Smooth muscle cell (in vitro differentiated cells): Measurements from ENCODE around the gene LMOD2. TPM values are rescaled to one million over a fixed set of nuclear protein-coding genes. Genes with fewer than 3 reads are reported as not detected.

Experiments
- DNase-seq: peaks from one replicate; lab custom pipeline; 2025; ENCODE audit not compliant: unreplicated experiment; lab: John Stamatoyannopoulos, UW
- H2AFZ ChIP-seq: fragments of 200-600 bp; sonication (generic); 2 replicates; pipeline ENCODE4 v1.6.0; 2016; ENCODE audit warnings: antibody characterized with exemption, low read depth, mild to moderate bottlenecking
- H3F3A ChIP-seq: fragments of 200-600 bp; sonication (generic); 2 replicates; pipeline ENCODE4 v1.6.0; 2017; ENCODE audit warnings: antibody characterized with exemption, low read depth
- H3K27ac ChIP-seq: fragments of 200-600 bp; sonication (generic); 2 replicates; pipeline ENCODE4 v1.5.1; 2016; ENCODE audit warnings: low read depth, mild to moderate bottlenecking
- H3K27me3 ChIP-seq: fragments of 200-600 bp; sonication (generic); 2 replicates; pipeline ENCODE4 v1.6.1; 2016; ENCODE audit warnings: low read depth, mild to moderate bottlenecking
- H3K36me3 ChIP-seq: fragments of 200-600 bp; sonication (generic); 2 replicates; pipeline ENCODE4 v1.5.1; 2016; ENCODE audit warnings: low read depth
- H3K4me1 ChIP-seq: fragments of 200-600 bp; sonication (generic); 2 replicates; pipeline ENCODE4 v1.5.1; 2016; ENCODE audit warnings: low read depth
- H3K4me2 ChIP-seq: fragments of 200-600 bp; sonication (generic); 2 replicates; pipeline ENCODE4 v1.6.0; 2016; ENCODE audit warnings: mild to moderate bottlenecking
- H3K4me3 ChIP-seq: fragments of 200-600 bp; sonication (generic); 2 replicates; pipeline ENCODE4 v1.5.1; 2016; ENCODE audit warnings: mild to moderate bottlenecking
- H3K79me2 ChIP-seq: fragments of 200-600 bp; sonication (generic); 2 replicates; pipeline ENCODE4 v1.6.0; 2016; ENCODE audit warnings: low read depth, mild to moderate bottlenecking
- H3K9ac ChIP-seq: fragments of 200-600 bp; sonication (generic); 2 replicates; pipeline ENCODE4 v1.6.0; 2016; ENCODE audit warnings: low read depth
- H3K9me3 ChIP-seq: fragments of 200-600 bp; sonication (generic); replicated peaks from 2 replicates; pipeline ENCODE4 v1.5.1; 2016; ENCODE audit warnings: low read depth
- H4K20me1 ChIP-seq: fragments of 200-600 bp; sonication (generic); 2 replicates; pipeline ENCODE4 v1.6.0; 2016; ENCODE audit warnings: low read depth
- CTCF ChIP-seq: fragments of 200-600 bp; sonication (generic); IDR thresholded peaks from 2 replicates; pipeline ENCODE4 v1.5.1; 2017; ENCODE audit warnings: borderline replicate concordance, mild to moderate bottlenecking, antibody characterized with exemption; ENCODE audit not compliant: insufficient read depth, poor library complexity, severe bottlenecking
- WGBS: methylation state at CpG from one replicate; pipeline ENCODE4 v1.1.7; 2016; ENCODE audit warnings: low lambda C conversion rate; 5-methylcytosine and 5-hydroxymethylcytosine counted together
- polyA plus RNA-seq: library from polyadenylated mRNA; unstranded; fragments of >200 nt; fragmentation: Nextera tagmentation; extraction: Ambion mirVana; gene quantifications from 2 replicates; pipeline ENCODE4 v1.2.1, GENCODE V29; 2016
- total RNA-seq: library from RNA; depleted of rRNA; stranded (reverse); fragments of >200 nt; gene quantifications from 2 replicates; pipeline ENCODE4 v1.2.3, GENCODE V29; 2014

LMOD2 gene
- total and polyA plus RNA-seq, 2 experiments from 2014 or later: 0.10 TPM; not detected in 1

- peak overlapping the region; percentile 38 for H2AFZ ChIP-seq
- no peaks in the 10 kb centered on the region for H4K20me1 ChIP-seq
- H3K27me3 ChIP-seq: no peaks in the 10 kb centered on the region
- H3F3A ChIP-seq: peaks cover 3% of the 10 kb centered on the region
- no peaks in the 10 kb centered on the region for H3K9me3 ChIP-seq
- H3K36me3 ChIP-seq: no peaks in the 10 kb centered on the region
- no peak overlapping the region for H3K4me2 ChIP-seq
- no peak for TF ChIP-seq CTCF
- no peak overlapping the region for H3K4me3 ChIP-seq
- no peak for DNase-seq
- no peak overlapping the region for H3K9ac ChIP-seq
- H3K79me2 ChIP-seq: no peaks in the 10 kb centered on the region
- WGBS: 32% methylated on average over 3 of the region's 3 CpGs
- peaks cover 5% of the 10 kb centered on the region for H3K4me1 ChIP-seq
- H3K27ac ChIP-seq: no peak overlapping the region
Measured at GRCh38 chr7:123637203-123637602, 18.5 kb upstream of the LMOD2 start.

DNA sequence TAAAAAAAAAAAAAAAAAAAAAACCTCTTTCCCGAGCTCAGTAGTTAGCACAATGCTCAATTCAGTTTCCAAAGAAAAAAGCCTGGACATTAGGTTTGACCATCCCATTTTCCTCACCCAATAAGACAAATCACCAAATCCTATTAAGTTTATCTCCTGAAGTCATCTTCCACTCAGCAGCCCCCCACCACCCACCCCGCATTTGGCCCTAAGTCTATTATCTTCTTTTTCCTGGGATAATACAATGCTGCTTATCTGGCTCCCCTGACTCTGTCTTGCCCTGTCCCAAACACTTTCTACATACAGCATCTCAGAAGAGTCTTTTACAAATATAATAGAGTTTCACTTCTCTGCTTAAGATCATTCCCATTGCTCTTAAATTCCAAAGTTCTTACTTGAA lies 17.8 kb upstream of the LMOD2 start:
- no peaks in the 10 kb centered on the region for H3K27me3 ChIP-seq
- H3K27ac ChIP-seq: no peak overlapping the region
- no peak for DNase-seq
- peaks cover 5% of the 10 kb centered on the region for H3K4me1 ChIP-seq
- no peak for TF ChIP-seq CTCF
- peaks cover 7% of the 10 kb centered on the region for H3F3A ChIP-seq
- no peak overlapping the region for H3K9ac ChIP-seq
- no peaks in the 10 kb centered on the region for H3K9me3 ChIP-seq
- no peak overlapping the region for H3K4me3 ChIP-seq
- WGBS: 26% methylated on average over 2 of the region's 2 CpGs
- no peaks in the 10 kb centered on the region for H3K36me3 ChIP-seq
- H4K20me1 ChIP-seq: no peaks in the 10 kb centered on the region
- H2AFZ ChIP-seq: no peak overlapping the region
- H3K4me2 ChIP-seq: no peak overlapping the region
- no peaks in the 10 kb centered on the region for H3K79me2 ChIP-seq

GRCh38 chr7:123639631-123640030 lies 16.0 kb upstream of the LMOD2 start:
- peaks cover 12% of the 10 kb centered on the region for H3F3A ChIP-seq
- no peak overlapping the region for H3K27ac ChIP-seq
- no peaks in the 10 kb centered on the region for H3K79me2 ChIP-seq
- H3K36me3 ChIP-seq: no peaks in the 10 kb centered on the region
- TF ChIP-seq CTCF: no peak
- no peak overlapping the region for H3K4me3 ChIP-seq
- H3K4me2 ChIP-seq: no peak overlapping the region
- H4K20me1 ChIP-seq: no peaks in the 10 kb centered on the region
- no peak overlapping the region for H3K9ac ChIP-seq
- H2AFZ ChIP-seq: no peak overlapping the region
- H3K4me1 ChIP-seq: peaks cover 18% of the 10 kb centered on the region
- H3K9me3 ChIP-seq: no peaks in the 10 kb centered on the region
- DNase-seq: no peak
- WGBS: 92% methylated on average over 2 of the region's 2 CpGs
- H3K27me3 ChIP-seq: no peaks in the 10 kb centered on the region

GRCh38 chr7:123640583-123640982 lies 15.1 kb upstream of the LMOD2 start:
- Histone ChIP-seq H3K4me3 (no peak overlapping the region), H3K9me3 (no peaks in the 10 kb centered on the region), H3K4me1 (peaks cover 27% of the 10 kb centered on the region), H3F3A (peaks cover 12% of the 10 kb centered on the region), H3K9ac (no peak overlapping the region), H3K27me3 (no peaks in the 10 kb centered on the region), H4K20me1 (no peaks in the 10 kb centered on the region), H3K79me2 (no peaks in the 10 kb centered on the region), H3K27ac (no peak overlapping the region), H3K36me3 (no peaks in the 10 kb centered on the region), H2AFZ (no peak overlapping the region), H3K4me2 (no peak overlapping the region)
- DNase-seq: no peak
- TF ChIP-seq CTCF: no peak
